ENCODE results near the gene CDK18.

DNA sequence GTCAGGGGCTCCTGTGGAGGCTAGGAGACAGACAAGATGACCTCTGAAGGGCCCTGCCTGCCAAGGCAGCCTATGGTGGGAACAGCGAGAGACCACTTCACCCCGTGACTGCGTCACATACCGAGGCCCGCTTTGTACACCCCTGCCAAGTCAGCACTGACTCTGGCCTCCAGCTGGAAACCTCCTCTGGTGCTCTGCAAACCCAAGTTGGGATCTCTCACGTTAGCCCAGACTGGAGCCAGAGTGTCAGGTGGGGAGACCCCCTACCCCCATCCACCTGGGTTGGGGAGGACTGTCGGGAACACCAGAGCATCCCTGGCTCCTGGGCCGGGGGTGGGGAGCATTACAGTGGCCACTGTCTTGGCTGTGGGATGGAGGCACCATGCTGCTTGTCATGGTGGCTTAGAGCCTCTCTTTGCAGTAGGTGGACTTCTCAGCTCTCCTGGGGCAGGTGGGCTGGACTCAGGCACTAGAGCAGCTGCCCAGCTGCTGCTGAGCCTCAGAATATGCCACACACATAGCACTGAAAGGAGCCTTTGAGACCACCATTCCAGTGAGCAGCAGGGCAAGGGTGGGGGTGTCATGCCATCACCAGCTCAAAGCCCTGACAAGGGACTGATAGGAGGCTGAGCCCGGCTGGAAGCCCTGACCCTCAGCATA is 77.0 kb downstream of the CDK18 start:
- TF ChIP-seq EZH2 (IDR thresholded peaks at IDR 0.05; ENCODE audit: borderline replicate concordance, low read depth, low read length, severe bottlenecking): no peak
- TF ChIP-seq, protein P1, sequence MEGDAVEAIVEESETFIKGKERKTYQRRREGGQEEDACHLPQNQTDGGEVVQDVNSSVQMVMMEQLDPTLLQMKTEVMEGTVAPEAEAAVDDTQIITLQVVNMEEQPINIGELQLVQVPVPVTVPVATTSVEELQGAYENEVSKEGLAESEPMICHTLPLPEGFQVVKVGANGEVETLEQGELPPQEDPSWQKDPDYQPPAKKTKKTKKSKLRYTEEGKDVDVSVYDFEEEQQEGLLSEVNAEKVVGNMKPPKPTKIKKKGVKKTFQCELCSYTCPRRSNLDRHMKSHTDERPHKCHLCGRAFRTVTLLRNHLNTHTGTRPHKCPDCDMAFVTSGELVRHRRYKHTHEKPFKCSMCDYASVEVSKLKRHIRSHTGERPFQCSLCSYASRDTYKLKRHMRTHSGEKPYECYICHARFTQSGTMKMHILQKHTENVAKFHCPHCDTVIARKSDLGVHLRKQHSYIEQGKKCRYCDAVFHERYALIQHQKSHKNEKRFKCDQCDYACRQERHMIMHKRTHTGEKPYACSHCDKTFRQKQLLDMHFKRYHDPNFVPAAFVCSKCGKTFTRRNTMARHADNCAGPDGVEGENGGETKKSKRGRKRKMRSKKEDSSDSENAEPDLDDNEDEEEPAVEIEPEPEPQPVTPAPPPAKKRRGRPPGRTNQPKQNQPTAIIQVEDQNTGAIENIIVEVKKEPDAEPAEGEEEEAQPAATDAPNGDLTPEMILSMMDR (IDR thresholded peaks at IDR 0.05; ENCODE audit: borderline replicate concordance, extremely low read depth, low read length, poor library complexity, severe bottlenecking): no peak

Measured in DND-41 (cell line).